Liver (tissue), 3 donors: ENCODE data around the gene IQCE.

Experiments used
- ATF3 ChIP-seq: IDR thresholded peaks from 2 replicates; pipeline ENCODE4 v1.6.1; 2016; ENCODE audit warnings: antibody characterized with exemption
- GABPA ChIP-seq, 2 donors: IDR thresholded peaks in 1 of 2; conservative IDR thresholded peaks in 1 of 2; 2 replicates each; pipeline ENCODE4 v1.6.1; 2016; ENCODE audit warnings: antibody characterized with exemption in 2 of 2, mild to moderate bottlenecking in 1 of 2, moderate library complexity in 1 of 2
- HNF4G ChIP-seq: IDR thresholded peaks from 2 replicates; pipeline ENCODE4 v1.6.1; 2016; ENCODE audit warnings: antibody characterized with exemption
- JUND ChIP-seq, 2 donors: IDR thresholded peaks; 2 replicates each; pipeline ENCODE4 v1.6.1; 2016; ENCODE audit warnings: antibody characterized with exemption in 2 of 2
- RAD21 ChIP-seq, 2 donors: IDR thresholded peaks; 2 replicates each; pipeline ENCODE4 v1.6.1; 2016; ENCODE audit warnings: antibody characterized with exemption in 2 of 2, mild to moderate bottlenecking in 2 of 2
- REST ChIP-seq: IDR thresholded peaks from 2 replicates; pipeline ENCODE4 v1.6.1; 2016; ENCODE audit warnings: antibody characterized with exemption, mild to moderate bottlenecking
- TAF1 ChIP-seq: conservative IDR thresholded peaks from 2 replicates; pipeline ENCODE4 v1.6.1; 2016; ENCODE audit warnings: antibody characterized with exemption, mild to moderate bottlenecking
- ZBTB33 ChIP-seq: IDR thresholded peaks from 2 replicates; pipeline ENCODE4 v1.6.1; 2016; ENCODE audit warnings: antibody characterized with exemption
- TF ChIP-seq, protein P1 (sequence below): fragments of 150-350 bp; IDR thresholded peaks from 2 replicates; pipeline ENCODE4 v1.5.1; 2017; ENCODE audit warnings: improper control_type of control experiment, low read depth, low read length; ENCODE audit not compliant: missing input control
- TF ChIP-seq, protein P2 (sequence below): IDR thresholded peaks from 2 replicates; pipeline ENCODE4 v1.6.1; 2016; ENCODE audit warnings: antibody characterized with exemption
- donor health status: healthy.
- donor health status: healthy.

GRCh38 chr7:2539031-2539911, 19.5 kb upstream of the IQCE start:
- TF ChIP-seq, protein P1, sequence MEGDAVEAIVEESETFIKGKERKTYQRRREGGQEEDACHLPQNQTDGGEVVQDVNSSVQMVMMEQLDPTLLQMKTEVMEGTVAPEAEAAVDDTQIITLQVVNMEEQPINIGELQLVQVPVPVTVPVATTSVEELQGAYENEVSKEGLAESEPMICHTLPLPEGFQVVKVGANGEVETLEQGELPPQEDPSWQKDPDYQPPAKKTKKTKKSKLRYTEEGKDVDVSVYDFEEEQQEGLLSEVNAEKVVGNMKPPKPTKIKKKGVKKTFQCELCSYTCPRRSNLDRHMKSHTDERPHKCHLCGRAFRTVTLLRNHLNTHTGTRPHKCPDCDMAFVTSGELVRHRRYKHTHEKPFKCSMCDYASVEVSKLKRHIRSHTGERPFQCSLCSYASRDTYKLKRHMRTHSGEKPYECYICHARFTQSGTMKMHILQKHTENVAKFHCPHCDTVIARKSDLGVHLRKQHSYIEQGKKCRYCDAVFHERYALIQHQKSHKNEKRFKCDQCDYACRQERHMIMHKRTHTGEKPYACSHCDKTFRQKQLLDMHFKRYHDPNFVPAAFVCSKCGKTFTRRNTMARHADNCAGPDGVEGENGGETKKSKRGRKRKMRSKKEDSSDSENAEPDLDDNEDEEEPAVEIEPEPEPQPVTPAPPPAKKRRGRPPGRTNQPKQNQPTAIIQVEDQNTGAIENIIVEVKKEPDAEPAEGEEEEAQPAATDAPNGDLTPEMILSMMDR, result no peak
- TF ChIP-seq ZBTB33 (no peak), GABPA (IDR thresholded peaks at IDR 0.05 in 1 of 2, conservative IDR thresholded peaks at IDR 0.05 in 1 of 2) (no peak), REST (no peak), TAF1 (no peak), HNF4G (no peak), ATF3 (no peak), JUND (IDR thresholded peaks at IDR 0.05) (no peak), RAD21 (IDR thresholded peaks at IDR 0.05) (no peak)
- TF ChIP-seq, protein P2, sequence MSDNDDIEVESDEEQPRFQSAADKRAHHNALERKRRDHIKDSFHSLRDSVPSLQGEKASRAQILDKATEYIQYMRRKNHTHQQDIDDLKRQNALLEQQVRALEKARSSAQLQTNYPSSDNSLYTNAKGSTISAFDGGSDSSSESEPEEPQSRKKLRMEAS, result no peak
